ENCODE data around the gene OR52I1.

OR52I1 gene

DNA sequence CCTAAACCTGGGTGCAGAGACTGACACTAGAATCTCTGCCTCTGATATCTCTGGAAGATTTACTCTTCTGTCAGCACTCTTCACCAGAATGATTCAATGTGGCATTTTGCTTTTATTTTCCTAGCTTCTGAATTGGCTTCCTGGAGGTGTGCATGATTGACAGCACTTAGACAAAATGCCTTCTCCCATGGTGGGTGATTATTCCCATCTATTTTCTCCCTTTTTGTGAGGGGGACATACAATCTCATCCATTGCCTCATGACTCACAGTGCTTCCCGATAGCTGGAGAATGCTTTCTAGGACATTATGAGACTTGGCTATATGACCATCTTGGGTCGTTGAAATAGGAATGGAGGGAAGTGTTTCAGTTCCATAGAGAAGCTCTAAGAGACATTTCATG, 18.1 kb downstream of the OR52I1 start:
- DNase-seq (ENCODE audit: low read depth in 2 of 2) = no peak

DNA sequence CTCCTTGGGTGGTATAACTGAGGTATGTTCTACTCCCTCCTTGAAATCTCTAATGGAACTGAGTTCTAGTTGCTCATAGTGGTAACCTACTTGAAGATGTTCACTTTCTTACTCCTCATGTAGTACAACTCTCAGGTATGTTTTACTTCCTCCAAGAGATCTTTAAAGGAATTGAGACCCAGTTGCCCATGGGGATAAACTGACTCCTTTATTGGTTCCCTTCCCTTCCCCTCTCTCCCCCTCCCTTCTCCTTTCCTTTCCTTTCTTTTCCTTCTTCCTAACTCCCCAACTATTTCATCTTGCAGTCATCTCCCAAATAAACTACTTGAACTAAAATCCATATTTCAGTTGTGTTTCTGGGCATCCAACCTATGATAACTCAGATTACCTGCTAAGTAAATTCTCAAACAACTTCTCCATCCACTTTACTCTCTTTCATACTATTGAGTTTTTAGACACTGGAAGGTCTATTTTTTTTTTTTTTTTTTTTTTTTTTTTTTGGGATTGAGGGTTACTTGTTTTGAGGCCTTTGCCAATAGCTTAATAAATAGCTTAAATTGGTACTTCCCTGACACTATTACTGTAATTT, 22.1 kb downstream of the OR52I1 start:
- no peak for DNase-seq (ENCODE audit: low read depth in 2 of 2)

DNA sequence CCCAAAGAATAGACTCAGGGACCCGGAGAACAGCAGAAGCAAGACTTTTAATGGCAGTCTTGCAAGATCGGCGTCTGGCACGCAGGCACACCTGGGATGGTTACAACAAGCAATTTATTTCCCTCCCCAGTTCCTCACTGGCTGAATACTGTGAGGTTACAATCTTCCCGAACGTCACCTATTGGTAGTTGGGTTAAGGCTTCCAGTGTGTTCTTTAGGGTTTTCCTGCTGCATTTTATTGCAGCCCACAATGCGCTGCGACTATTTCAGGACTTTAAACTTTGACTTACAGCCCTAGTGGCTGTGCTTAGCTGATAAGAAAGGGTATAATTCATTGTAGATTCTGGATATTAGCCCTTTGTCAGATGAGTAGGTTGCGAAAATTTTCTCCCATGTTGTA, 25.7 kb downstream of the OR52I1 start:
- no peak for DNase-seq (ENCODE audit: low read depth in 2 of 2)

DNA sequence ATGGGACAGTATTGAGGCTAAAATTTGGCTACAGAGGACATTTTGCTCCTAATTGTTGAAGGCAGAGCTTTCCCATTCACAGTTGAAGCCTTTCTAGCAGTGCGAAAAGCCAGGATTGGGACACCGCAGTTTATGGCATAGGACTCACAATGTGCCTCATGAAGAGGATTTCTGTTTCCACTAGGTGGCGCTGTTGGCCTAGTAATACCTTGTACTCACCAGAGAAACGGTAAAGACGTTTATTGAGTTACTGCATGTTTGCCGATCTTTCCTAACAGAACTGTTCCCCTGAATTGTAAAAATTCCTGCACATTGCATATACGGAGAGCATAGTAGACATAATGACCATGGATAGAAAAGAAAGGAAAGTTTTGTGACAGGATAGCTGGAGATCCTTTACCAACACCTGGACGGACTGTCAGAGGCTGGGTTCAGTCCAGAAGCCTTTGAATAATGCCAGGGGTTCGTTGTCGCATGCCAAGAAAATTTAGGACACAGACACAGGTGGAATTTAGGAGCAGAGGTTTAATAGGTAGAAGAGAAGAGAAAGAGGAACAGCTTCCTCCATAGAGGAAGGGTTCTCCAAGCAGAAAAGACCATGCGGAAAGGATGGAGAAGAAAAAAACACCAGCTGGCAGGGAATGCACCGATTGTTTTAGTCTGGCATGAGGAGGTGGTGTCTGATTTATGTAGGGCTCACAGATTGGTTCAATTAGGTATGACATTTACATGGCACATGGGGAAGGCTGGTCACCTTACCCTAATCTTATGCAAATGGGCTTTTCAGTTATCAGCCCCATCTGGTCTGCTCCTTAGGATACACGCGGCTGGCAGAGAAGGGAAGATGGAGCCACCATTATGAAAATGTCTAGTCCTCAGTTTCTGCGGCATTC, 32.6 kb downstream of the OR52I1 start:
- DNase-seq (ENCODE audit: low read depth in 2 of 2) = peak; percentile 21 to 23

DNA sequence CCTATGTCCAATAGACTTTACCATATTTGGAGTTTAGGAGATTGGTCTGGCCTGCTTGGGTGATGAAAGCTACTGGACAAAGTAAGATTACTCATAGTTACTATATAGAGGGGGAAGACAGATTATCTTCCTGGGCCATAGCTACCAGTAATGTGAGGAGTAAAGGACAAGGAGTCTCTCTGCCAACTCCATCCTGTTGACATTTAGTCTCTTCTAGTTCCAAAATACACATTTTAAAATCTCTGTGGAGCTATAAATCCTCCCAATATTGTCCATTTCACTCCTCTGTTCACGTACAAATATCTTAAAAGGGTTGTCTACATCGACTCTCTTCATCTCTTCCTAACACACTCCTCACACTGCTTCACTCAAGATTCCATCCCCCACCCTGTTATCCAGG, 42.3 kb downstream of the OR52I1 start:
- DNase-seq (ENCODE audit: low read depth in 2 of 2) = no peak

DNA sequence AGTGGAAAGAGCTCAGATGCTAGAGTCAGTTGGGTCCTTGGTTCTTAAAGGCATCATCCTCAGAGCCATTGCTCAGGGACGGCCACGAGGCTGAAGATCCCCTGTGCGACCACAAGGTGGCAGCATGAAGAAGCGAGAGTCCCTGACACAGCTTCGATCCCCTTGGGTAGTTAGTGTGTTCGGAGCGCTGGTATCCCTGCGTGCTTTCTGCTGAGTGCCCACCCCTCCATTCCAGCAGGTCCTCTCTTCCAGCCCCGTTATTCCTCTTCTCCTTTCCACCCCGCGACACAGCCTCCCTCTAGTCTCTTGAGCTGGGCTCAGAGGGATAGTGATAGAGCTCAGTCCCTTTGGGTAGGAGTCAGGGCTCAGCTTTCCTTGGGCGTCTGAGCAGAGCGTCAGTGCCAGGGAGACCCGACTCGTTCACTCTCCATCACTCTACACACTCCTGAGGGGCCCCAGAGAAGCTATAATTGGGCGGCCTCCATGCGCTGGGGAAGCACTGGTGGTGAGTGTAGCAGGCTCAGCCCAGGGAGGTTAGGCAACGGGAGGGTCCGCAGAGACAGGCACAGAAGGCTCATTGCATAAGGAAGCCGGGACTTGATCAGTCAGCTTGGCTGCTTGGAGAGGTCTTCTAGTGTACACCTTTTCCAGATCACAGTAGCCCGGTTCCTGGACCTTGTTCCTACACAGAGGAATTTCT, 43.3 kb downstream of the OR52I1 start, which contains the start of gene OR51D1:
OR51D1 (plus strand) TSS at position 516 of the 700 bp plus-strand sequence. CDS start 2,314 bp downstream, outside the sequence.
- DNase-seq (ENCODE audit: low read depth in 2 of 2) = peak; percentile 16 to 26

DNA sequence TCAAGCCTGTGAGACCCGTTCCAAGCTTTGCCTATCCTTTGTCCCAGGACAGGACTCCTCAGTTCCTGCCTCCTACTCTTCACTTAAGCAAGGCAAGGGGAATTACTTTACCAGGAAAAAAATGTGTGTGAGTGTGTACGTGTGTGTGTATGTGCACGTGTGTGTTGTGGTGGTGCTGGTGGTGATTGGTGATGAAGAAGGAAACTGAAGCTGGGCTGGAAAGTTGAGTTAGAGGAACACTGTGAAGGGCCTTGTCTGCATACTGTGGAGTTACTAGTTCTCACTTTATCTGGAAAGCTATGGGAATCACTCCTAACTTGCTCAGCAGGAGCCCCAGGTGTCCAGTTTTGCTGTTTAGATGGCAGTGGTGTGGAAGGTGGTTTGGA, 43.8 kb downstream of the OR52I1 start:
- no peak for DNase-seq (ENCODE audit: low read depth in 2 of 2)

DNA sequence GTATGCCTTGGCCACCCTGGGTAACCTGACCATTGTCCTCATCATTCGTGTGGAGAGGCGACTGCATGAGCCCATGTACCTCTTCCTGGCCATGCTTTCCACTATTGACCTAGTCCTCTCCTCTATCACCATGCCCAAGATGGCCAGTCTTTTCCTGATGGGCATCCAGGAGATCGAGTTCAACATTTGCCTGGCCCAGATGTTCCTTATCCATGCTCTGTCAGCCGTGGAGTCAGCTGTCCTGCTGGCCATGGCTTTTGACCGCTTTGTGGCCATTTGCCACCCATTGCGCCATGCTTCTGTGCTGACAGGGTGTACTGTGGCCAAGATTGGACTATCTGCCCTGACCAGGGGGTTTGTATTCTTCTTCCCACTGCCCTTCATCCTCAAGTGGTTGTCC, 46.1 kb downstream of the OR52I1 start:
- no peak for DNase-seq (ENCODE audit: low read depth in 2 of 2)

DNA sequence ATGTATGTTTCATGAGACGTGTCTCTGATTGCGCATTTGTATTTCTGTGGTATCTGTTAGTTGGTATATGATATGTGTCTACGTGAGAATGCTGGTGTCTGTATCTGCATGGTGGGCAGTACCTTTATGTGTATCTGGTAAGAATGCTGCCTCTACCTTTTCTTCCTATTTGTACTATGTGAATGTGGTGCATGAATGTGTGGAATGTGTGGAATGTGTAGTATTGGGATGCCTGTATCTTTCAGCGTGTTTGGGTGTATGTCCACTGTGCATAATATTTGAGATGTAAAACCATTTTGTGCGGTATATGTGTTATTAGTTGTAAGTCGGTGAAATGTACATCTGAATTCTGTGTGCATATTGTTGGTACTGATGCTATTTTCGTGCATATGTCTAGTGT, 47.7 kb downstream of the OR52I1 start:
- no peak for DNase-seq (ENCODE audit: low read depth in 2 of 2)

DNA sequence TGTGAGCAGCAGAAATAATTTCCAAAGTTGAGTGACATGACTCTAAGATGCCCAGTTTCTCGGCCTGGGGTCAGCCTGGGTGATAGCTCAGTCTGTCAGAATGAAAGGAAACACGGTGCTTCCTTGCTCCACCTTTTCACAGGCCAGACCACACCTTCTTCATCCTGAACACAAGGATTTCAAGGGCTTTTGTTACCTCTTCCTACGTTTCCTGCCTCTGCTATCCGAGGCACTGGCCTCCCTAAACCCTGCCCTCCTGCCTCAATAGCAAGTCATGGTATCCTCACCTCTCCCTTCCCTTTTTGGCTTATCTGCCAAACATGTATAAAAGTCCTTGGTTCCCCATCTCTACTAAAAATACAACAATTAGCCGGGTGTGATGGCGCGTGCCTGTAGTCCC, 48.2 kb downstream of the OR52I1 start:
- DNase-seq (ENCODE audit: low read depth in 2 of 2) = no peak

DNA sequence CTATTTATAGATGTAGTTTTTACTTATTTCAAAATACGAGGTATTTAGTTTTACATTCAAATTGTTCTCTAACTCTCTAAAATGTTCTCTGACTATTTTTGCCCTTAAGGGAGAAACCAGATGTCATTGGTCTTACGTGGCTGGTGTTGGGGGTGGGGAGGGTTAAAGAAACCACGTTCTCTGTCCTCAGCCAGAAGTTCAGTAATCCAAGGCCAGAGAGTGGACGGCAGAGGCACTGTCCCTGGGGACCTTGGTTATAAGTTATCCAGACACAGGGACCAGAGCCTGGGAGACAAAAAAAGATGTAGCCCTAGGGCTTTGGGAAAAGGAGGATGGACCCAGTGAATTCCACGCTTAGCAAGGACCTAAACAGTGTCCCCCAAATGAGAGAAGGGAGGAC, 49.2 kb downstream of the OR52I1 start:
- no peak for DNase-seq (ENCODE audit: low read depth in 2 of 2)

DNA sequence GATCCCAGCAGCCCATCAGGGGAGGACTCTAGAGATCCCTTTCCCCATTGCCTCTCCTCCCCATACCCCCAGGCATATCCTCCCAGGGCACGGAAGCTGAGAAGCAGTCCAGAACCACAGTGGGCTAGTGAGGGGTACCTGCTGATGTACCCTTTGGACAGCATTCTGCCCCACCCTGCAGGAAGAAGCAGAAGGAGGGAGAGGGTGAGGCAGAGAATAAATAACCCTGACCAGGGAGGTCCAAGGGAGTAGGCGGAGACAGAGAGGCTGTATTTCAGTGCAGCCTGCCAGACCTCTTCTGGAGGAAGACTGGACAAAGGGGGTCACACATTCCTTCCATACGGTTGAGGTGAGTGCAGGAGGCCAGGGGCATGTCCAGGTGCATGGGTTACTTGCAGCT, 49.8 kb downstream of the OR52I1 start, which contains the start of gene OR51E1:
OR51E1 (plus strand) TSS at position 301 of the 400 bp plus-strand sequence. CDS start 8,545 bp downstream, outside the sequence.
- no peak for DNase-seq (ENCODE audit: low read depth in 2 of 2)

DNA sequence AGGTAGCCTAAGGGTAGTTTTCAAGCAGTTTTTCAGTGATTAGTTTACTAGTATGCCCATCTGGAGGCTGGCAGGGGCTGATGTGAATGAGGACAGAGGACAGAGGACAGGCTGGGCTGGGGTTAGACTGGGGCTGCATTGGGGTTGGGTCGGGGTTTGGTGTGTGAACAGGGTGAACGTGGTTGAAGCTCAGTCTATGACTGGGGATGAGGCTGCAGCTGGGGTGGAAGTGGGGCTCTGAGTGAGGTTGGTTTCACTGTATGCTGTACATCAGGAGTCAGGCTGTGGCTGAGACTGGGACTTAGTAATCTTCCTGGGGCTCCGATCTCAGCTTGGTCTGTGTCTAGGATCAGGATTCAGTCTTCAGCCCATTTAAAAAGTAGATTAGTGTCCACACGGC, 50.4 kb downstream of the OR52I1 start:
- DNase-seq (ENCODE audit: low read depth in 2 of 2) = no peak

All from fibroblast of skin of left biceps (primary cell).